MG63 (cell line): Measurements from ENCODE around the gene METTL24. TPM values are rescaled to one million over a fixed set of nuclear protein-coding genes. Genes with fewer than 3 reads are reported as not detected.

Source experiments
- DNase-seq: peaks from one replicate; pipeline ENCODE4 v3.0.0-alpha.2; 2020
- H3K27me3 ChIP-seq: fragments of 250-450 bp; sonication (Bioruptor Pico); 2 replicates; pipeline ENCODE4 v1.5.1; 2020; ENCODE audit warnings: mild to moderate bottlenecking, moderate library complexity
- H3K36me3 ChIP-seq: fragments of 250-450 bp; sonication (Bioruptor Pico); 2 replicates; pipeline ENCODE4 v1.5.1; 2020; ENCODE audit warnings: mild to moderate bottlenecking, moderate library complexity
- H3K4me3 ChIP-seq: fragments of 250-450 bp; sonication (Bioruptor Pico); 2 replicates; pipeline ENCODE4 v1.5.1; 2020; ENCODE audit warnings: mild to moderate bottlenecking, moderate library complexity
- H3K9me3 ChIP-seq: fragments of 250-450 bp; sonication (Bioruptor Pico); 2 replicates; pipeline ENCODE4 v1.5.1; 2020; ENCODE audit warnings: mild to moderate bottlenecking, moderate library complexity
- total RNA-seq: library from RNA; depleted of rRNA; stranded (reverse); fragments of >200 nt; shearing (Covaris generic); gene quantifications from 2 replicates; pipeline ENCODE4 v1.2.3, GENCODE V29; 2014; ENCODE audit warnings: low replicate concordance

Gene METTL24
- total RNA-seq, 1 experiment from 2014 or later: not detected

DNA sequence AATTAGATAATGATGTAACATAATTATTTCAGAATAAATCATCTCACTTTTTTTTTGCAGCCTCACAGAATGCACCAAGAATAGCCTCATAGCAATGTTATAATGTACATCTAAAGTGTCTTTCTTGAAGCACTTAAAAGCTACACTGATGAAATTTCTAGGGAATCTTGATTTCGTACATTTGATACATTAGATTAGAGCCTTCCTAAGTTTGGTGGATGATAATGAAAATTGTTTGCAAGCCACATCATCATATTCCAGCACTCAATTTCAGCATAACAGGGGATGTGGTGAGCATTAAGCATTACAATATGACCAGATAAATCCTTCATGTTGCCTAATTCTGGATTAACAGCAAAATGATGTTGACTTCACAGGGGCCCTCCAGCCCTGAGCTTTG, 9.7 kb upstream of the METTL24 start:
- Histone ChIP-seq H3K27me3 (peaks cover 11% of the 10 kb centered on the region), H3K4me3 (no peak overlapping the region), H3K9me3 (no peaks in the 10 kb centered on the region), H3K36me3 (no peaks in the 10 kb centered on the region)
- DNase-seq: no peak

- H3K27me3 ChIP-seq: peaks cover 20% of the 10 kb centered on the region
- no peaks in the 10 kb centered on the region for H3K36me3 ChIP-seq
- H3K4me3 ChIP-seq: no peak overlapping the region
- no peak for DNase-seq
- no peaks in the 10 kb centered on the region for H3K9me3 ChIP-seq
Observed at GRCh38 chr6:110366975-110367374, 8.8 kb upstream of the METTL24 start.

DNA sequence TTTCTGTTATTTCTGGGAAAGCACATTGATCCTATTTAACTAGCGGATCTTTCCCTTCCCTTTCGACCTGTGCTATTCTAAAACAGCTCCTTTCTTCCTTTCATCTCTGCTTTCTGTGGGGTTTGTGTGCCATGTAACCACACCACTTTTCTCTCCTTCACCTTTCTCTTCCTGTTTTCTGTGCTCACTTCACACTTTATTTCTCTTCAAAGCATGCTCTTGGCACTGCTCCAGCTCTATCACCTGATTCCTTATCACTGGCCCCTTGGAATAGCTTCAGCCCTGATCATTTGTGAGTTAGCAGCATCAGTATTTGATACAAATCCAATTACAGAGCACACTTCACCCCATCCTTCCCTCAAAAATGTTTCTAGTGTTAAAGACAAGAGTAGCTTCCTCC, 8.1 kb upstream of the METTL24 start:
- Histone ChIP-seq H3K4me3 (no peak overlapping the region), H3K36me3 (no peaks in the 10 kb centered on the region), H3K9me3 (no peaks in the 10 kb centered on the region), H3K27me3 (peaks cover 20% of the 10 kb centered on the region)
- DNase-seq: no peak

DNA sequence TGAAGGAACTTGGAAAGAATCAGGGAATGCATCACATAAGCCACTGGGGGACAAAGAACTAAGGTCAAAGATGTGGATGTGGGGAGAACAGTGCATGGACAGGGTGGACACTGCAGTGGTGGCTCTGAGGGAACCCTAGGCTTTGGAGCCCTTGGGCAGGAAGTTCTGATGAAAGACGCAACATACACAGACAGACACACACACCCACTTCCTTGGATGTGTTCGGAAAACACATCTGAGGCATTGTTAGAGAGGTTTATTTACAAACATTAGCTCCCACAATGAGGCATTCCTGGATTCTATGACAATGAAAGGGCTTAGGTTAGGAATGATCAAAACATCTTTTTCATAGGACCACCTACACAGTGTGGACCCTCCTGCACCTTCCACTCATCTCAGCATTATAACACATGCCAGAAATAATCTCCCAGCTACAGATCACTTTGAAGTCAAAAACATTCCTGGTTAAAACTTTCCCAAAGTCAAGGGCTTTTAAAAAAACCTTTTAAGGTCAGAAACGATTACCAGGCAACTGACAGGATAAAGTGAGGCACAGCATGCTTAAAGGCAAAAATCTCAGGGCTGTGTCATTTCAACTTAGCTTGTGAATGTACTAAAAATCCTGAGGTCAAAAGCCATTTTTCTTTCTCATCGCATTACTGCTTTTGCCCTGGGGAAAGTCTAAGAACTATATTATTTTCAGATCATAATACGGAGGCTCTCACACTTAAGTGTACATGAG, 6.4 kb upstream of the METTL24 start:
- Histone ChIP-seq H3K9me3 (no peaks in the 10 kb centered on the region), H3K4me3 (no peak overlapping the region), H3K27me3 (peaks cover 20% of the 10 kb centered on the region), H3K36me3 (no peaks in the 10 kb centered on the region)
- DNase-seq: no peak

- DNase-seq: no peak
- Histone ChIP-seq H3K36me3 (no peaks in the 10 kb centered on the region), H3K9me3 (no peaks in the 10 kb centered on the region), H3K4me3 (no peak overlapping the region), H3K27me3 (peaks cover 20% of the 10 kb centered on the region)
Observed at GRCh38 chr6:110363748-110364147, 5.6 kb upstream of the METTL24 start.

DNA sequence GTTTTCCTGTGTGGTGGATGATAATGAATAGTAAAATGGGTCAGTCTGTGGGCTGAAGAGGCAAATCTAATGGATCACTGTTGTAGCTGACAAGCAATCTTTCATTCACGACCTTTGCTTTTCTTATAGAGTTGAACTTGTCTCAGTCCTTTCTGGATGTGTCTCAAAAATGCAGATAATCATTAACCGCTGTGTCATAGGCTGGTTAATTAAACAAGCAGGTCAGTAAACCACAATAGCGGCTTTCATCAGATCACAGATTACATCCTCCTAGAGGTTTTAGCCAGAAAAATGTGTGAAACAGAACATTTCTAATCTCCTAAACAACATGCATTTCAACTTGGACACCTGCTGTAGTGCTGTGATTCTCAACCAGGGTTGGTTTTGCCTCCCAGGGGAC, 2.5 kb upstream of the METTL24 start:
- no peaks in the 10 kb centered on the region for H3K36me3 ChIP-seq
- H3K9me3 ChIP-seq: no peaks in the 10 kb centered on the region
- DNase-seq: no peak
- peaks cover 17% of the 10 kb centered on the region for H3K27me3 ChIP-seq
- no peak overlapping the region for H3K4me3 ChIP-seq

GRCh38 chr6:110359556-110359955, 1.4 kb upstream of the METTL24 start:
- H3K36me3 ChIP-seq: no peaks in the 10 kb centered on the region
- no peak for DNase-seq
- H3K27me3 ChIP-seq: peaks cover 17% of the 10 kb centered on the region

GRCh38 chr6:110358553-110359160, 508 bp upstream of the METTL24 start:
- peak overlapping the region; percentile 25; the same call in 1 of the 2 replicates for H3K4me3 ChIP-seq
- no peaks in the 10 kb centered on the region for H3K36me3 ChIP-seq
- H3K9me3 ChIP-seq: no peaks in the 10 kb centered on the region
- H3K27me3 ChIP-seq: peaks cover 17% of the 10 kb centered on the region
- DNase-seq: no peak

More at GRCh38 chr6:110359556-110359955, 1.4 kb upstream of the METTL24 start:
- no peaks in the 10 kb centered on the region for H3K9me3 ChIP-seq
- no peak overlapping the region for H3K4me3 ChIP-seq

DNA sequence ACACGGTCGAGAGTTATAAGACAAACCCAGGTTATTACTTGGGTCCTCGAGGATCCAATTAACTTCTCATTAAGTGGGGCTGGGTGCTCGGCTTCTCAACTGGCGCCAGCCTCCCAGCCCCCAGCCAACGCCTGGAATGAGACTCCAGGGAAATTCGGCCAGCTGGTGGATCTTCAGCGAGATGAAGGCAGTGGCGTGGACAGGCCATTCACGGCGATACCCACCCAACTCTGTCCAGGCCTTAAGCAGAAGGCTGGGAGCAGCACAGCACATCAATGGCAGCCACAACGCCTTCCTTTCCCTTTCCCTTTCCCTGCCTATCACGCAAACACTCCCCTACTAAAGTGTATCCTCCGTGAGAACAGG, 868 bp downstream of the METTL24 start:
- H3K9me3 ChIP-seq: no peaks in the 10 kb centered on the region
- peaks cover 12% of the 10 kb centered on the region for H3K27me3 ChIP-seq
- no peaks in the 10 kb centered on the region for H3K36me3 ChIP-seq
- no peak overlapping the region for H3K4me3 ChIP-seq
- no peak for DNase-seq

- Histone ChIP-seq H3K27me3 (peaks cover 9% of the 10 kb centered on the region), H3K36me3 (no peaks in the 10 kb centered on the region), H3K9me3 (no peaks in the 10 kb centered on the region), H3K4me3 (no peak overlapping the region)
- DNase-seq: no peak
Observed at GRCh38 chr6:110356778-110357177, 1.4 kb downstream of the METTL24 start.

DNA sequence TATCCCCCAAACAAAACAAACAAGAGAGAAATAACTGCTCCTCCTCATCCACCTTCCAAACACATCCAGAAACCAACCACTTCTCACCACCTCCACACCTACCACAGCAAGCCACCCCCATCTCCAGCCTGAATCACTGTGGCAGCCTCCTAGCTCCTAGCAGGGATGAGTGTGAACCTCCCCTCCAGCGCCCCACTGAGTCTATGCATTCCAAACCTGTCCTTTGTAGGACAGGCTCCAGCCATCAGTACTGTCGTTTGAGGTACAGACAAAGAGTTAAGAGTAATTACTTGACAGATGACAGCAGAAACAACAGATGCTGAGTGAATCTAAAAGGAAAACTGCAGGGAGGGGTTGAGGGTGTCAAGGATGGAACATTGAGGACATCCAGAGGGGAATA, 2.4 kb downstream of the METTL24 start:
- no peaks in the 10 kb centered on the region for H3K36me3 ChIP-seq
- no peak for DNase-seq
- no peak overlapping the region for H3K4me3 ChIP-seq
- H3K27me3 ChIP-seq: peaks cover 9% of the 10 kb centered on the region
- no peaks in the 10 kb centered on the region for H3K9me3 ChIP-seq

- no peak for DNase-seq
- H3K36me3 ChIP-seq: no peaks in the 10 kb centered on the region
- no peaks in the 10 kb centered on the region for H3K9me3 ChIP-seq
- no peak overlapping the region for H3K4me3 ChIP-seq
- H3K27me3 ChIP-seq: peaks cover 9% of the 10 kb centered on the region
Observed at GRCh38 chr6:110355022-110355421, 3.1 kb downstream of the METTL24 start.

GRCh38 chr6:110354153-110354552, 4.0 kb downstream of the METTL24 start:
- DNase-seq: no peak
- no peak overlapping the region for H3K4me3 ChIP-seq
- no peaks in the 10 kb centered on the region for H3K9me3 ChIP-seq
- H3K27me3 ChIP-seq: peaks cover 9% of the 10 kb centered on the region
- no peaks in the 10 kb centered on the region for H3K36me3 ChIP-seq

DNA sequence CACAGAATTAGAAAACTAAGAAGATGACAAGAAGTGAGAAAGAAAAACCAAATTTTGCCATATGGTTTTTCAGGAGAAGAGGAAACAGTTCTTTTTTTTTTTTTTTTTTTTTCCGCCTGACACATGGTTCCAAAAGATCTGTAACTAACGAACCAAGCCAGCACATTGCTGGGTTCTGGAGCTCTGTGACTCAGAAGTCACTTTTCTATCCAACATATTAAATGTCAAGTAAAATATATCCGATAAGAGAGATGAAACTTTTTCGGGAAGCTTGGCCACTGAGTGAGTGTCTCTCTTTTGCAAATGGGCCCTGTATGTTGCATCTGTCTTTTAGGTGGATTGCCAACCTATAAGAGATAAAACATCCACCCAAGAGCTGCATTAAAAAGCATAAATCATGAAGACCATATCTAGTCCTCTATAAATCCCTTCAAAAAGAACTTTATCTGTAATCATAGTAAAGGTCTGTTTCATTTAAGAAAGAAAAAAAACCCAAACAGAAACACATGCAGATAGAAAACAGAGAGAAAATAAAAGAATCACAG, 4.6 kb downstream of the METTL24 start:
- no peak for DNase-seq
- H3K27me3 ChIP-seq: peaks cover 8% of the 10 kb centered on the region
- no peaks in the 10 kb centered on the region for H3K9me3 ChIP-seq
- no peaks in the 10 kb centered on the region for H3K36me3 ChIP-seq
- no peak overlapping the region for H3K4me3 ChIP-seq

DNA sequence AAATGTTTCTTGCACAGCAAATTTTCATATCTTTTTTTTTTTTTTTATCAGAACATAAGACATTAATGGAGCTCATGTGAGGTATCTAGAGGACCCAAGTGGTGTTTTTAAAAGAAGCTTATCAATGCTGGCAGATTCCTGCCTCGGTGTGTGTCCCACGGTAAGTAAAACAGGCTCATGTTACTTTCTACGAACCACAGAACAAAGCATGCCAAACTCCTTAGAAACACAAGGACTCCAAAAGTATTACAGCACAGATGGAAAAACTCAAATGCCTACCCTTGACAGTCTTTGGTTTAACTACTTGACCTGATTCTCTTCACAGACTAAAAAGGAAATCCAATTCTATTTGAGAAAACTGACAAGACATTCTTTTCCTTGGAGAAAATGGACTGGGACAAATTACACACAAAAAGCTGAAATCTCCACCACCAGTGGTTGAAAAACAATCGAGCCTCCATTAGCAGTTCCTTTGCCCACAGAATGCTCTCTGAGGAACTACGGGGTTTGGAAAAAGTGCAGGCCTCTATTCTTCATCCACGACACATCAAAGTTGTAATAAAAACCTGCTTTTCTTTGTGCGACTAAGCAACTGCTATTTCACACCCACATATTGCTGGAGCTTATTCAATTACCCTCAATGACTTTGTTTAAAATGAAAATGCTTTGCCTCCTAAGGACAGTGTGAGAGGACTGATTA, 5.4 kb downstream of the METTL24 start:
- H3K27me3 ChIP-seq: peaks cover 4% of the 10 kb centered on the region
- no peak for DNase-seq
- no peak overlapping the region for H3K4me3 ChIP-seq

GRCh38 chr6:110351986-110352385, 6.2 kb downstream of the METTL24 start:
- H3K9me3 ChIP-seq: no peaks in the 10 kb centered on the region
- H3K27me3 ChIP-seq: no peaks in the 10 kb centered on the region
- H3K4me3 ChIP-seq: no peak overlapping the region
- DNase-seq: no peak
- no peaks in the 10 kb centered on the region for H3K36me3 ChIP-seq

More for the DNA sequence above, 5.4 kb downstream of the METTL24 start:
- no peaks in the 10 kb centered on the region for H3K36me3 ChIP-seq
- no peaks in the 10 kb centered on the region for H3K9me3 ChIP-seq

- Histone ChIP-seq H3K4me3 (no peak overlapping the region), H3K9me3 (no peaks in the 10 kb centered on the region), H3K36me3 (no peaks in the 10 kb centered on the region), H3K27me3 (no peaks in the 10 kb centered on the region)
- no peak for DNase-seq
Observed at GRCh38 chr6:110351546-110351945, 6.6 kb downstream of the METTL24 start.
